GM12878 (cell line): ENCODE results near the gene FAM162A.

Source experiments
- EP300 ChIP-seq, 2 experiments: fragments of 150-350 bp in 1 of 2; IDR thresholded peaks; 2 replicates each; pipeline ENCODE4 v1.6.1; 2011 to 2012; ENCODE audit warnings: low read depth in 2 of 2, low read length in 2 of 2, borderline replicate concordance in 1 of 2, improper control_type of control experiment in 1 of 2, inconsistent platforms in 1 of 2; ENCODE audit not compliant: control insufficient read depth in 1 of 2
- HCFC1 ChIP-seq: fragments of 150-350 bp; IDR thresholded peaks from 2 replicates; pipeline ENCODE4 v1.6.1; 2014; ENCODE audit warnings: low read length
- POLR2A ChIP-seq: IDR thresholded peaks from 2 replicates; pipeline ENCODE4 v1.6.1; 2011; ENCODE audit warnings: low read depth, mild to moderate bottlenecking, low read length
- POLR2AphosphoS5 ChIP-seq: IDR thresholded peaks from 2 replicates; pipeline ENCODE4 v1.6.1; 2011; ENCODE audit warnings: mild to moderate bottlenecking, low read length, inconsistent platforms
- RCOR1 ChIP-seq: conservative IDR thresholded peaks from 2 replicates; pipeline ENCODE4 v1.6.1; 2012; ENCODE audit warnings: low read depth, low read length, improper control_type of control experiment
- ZNF24 ChIP-seq: fragments of 450-650 bp; IDR thresholded peaks from 2 replicates; pipeline ENCODE4 v1.6.1; 2017; ENCODE audit warnings: antibody characterized with exemption, mild to moderate bottlenecking
- TF ChIP-seq, protein P1 (sequence below), 3 experiments: IDR thresholded peaks in 2 of 3; conservative IDR thresholded peaks in 1 of 3; 2 replicates each; pipeline ENCODE4 v1.5.1; 2011; ENCODE audit warnings: low read depth in 3 of 3, low read length in 3 of 3, mild to moderate bottlenecking in 3 of 3, control low read depth in 2 of 3, moderate library complexity in 2 of 3, inconsistent platforms in 1 of 3, mixed read lengths in 1 of 3; ENCODE audit not compliant: control insufficient read depth in 2 of 3, insufficient read depth in 1 of 3; ENCODE audit errors: extremely low read depth in 1 of 3
- TF ChIP-seq, protein P2 (sequence below): IDR thresholded peaks from 2 replicates; pipeline ENCODE4 v1.6.1; 2012; ENCODE audit warnings: low read depth, low read length, improper control_type of control experiment

DNA sequence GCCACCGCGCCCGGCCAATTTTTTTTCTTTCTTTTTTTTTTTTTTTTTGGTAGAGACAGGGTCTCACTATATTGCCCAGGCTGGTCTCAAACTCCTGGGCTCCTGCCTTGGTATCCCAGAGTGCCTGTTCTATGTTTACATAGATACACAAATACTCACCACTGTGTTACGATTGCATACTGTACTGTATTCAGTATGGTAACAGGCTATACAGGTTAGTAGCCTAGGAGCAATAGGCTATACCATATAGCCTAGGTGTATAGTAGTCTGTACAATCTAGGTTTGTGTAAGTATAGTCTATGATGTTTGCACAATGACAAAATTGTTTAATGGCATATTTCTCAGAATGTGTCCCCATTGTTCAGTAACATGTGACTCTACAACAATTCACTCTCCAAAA is 32.4 kb upstream of the FAM162A start:
- TF ChIP-seq, protein P1, sequence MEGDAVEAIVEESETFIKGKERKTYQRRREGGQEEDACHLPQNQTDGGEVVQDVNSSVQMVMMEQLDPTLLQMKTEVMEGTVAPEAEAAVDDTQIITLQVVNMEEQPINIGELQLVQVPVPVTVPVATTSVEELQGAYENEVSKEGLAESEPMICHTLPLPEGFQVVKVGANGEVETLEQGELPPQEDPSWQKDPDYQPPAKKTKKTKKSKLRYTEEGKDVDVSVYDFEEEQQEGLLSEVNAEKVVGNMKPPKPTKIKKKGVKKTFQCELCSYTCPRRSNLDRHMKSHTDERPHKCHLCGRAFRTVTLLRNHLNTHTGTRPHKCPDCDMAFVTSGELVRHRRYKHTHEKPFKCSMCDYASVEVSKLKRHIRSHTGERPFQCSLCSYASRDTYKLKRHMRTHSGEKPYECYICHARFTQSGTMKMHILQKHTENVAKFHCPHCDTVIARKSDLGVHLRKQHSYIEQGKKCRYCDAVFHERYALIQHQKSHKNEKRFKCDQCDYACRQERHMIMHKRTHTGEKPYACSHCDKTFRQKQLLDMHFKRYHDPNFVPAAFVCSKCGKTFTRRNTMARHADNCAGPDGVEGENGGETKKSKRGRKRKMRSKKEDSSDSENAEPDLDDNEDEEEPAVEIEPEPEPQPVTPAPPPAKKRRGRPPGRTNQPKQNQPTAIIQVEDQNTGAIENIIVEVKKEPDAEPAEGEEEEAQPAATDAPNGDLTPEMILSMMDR (IDR thresholded peaks at IDR 0.05 in 2 of 3, conservative IDR thresholded peaks at IDR 0.05 in 1 of 3; ENCODE audit: control insufficient read depth in 2 of 3, extremely low read depth in 1 of 3, insufficient read depth in 1 of 3, low read depth in 3 of 3, low read length in 3 of 3) = no peak
- TF ChIP-seq POLR2A (no peak), HCFC1 (no peak), ZNF24 (no peak), RCOR1 (no peak), POLR2AphosphoS5 (no peak), EP300 (IDR thresholded peaks at IDR 0.05; ENCODE audit: borderline replicate concordance in 1 of 2, control insufficient read depth in 1 of 2, low read depth in 2 of 2, low read length in 2 of 2) (no peak)
- TF ChIP-seq, protein P2, sequence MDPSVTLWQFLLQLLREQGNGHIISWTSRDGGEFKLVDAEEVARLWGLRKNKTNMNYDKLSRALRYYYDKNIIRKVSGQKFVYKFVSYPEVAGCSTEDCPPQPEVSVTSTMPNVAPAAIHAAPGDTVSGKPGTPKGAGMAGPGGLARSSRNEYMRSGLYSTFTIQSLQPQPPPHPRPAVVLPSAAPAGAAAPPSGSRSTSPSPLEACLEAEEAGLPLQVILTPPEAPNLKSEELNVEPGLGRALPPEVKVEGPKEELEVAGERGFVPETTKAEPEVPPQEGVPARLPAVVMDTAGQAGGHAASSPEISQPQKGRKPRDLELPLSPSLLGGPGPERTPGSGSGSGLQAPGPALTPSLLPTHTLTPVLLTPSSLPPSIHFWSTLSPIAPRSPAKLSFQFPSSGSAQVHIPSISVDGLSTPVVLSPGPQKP = no peak
